H1 (cell line): ENCODE data around the gene ZNF683. TPM values are rescaled to one million over a fixed set of nuclear protein-coding genes. Genes with fewer than 3 reads are reported as not detected.

Source experiments
- CTCF ChIA-PET: fragments of 300-600 bp; sonication (Branson Sonifier 250); formaldehyde crosslinking; loops from one replicate; lab custom pipeline; 2021; ENCODE audit not compliant: partially characterized antibody; lab: Charles Lee
- POLR2A ChIA-PET: fragments of 300-600 bp; sonication (Branson Sonifier 250); formaldehyde crosslinking; loops from one replicate; lab custom pipeline; 2021; ENCODE audit warnings: inconsistent platforms; ENCODE audit not compliant: partially characterized antibody; lab: Charles Lee
- DNase-seq, 2 experiments: peaks; one replicate each; pipeline versions ENCODE4 v3.0.0 to v3.0.0-alpha.2; 2010 to 2022; ENCODE audit warnings: low spot score in 2 of 2, low read depth in 1 of 2, mixed read lengths in 1 of 2
- FAIRE-seq: peaks from 2 replicates; lab custom pipeline; 2011; peaks lifted over from hg19 to GRCh38; lab: Jason Lieb, UNC
- H2AFZ ChIP-seq: 2 replicates; pipeline ENCODE4 v1.8.1; 2012; ENCODE audit warnings: low read length, inconsistent platforms
- H2AK5ac ChIP-seq: 2 replicates; pipeline ENCODE4 v1.6.1; 2013; ENCODE audit warnings: low read depth, low read length
- H2BK120ac ChIP-seq: replicated peaks from 2 replicates; pipeline ENCODE3; 2013; ENCODE audit warnings: low read depth, low read length, inconsistent platforms
- H2BK12ac ChIP-seq: 2 replicates; pipeline ENCODE4 v1.6.1; 2013; ENCODE audit warnings: low read depth, low read length
- H2BK15ac ChIP-seq: 2 replicates; pipeline ENCODE4 v1.6.1; 2013; ENCODE audit warnings: low read length
- H2BK20ac ChIP-seq: 2 replicates; pipeline ENCODE4 v1.6.1; 2013; ENCODE audit warnings: low read length
- H2BK5ac ChIP-seq: 2 replicates; pipeline ENCODE4 v1.6.1; 2013; ENCODE audit warnings: low read depth, low read length
- H3K14ac ChIP-seq: 2 replicates; pipeline ENCODE4 v1.6.1; 2013; ENCODE audit warnings: inconsistent platforms; ENCODE audit not compliant: insufficient read length
- H3K18ac ChIP-seq: 2 replicates; pipeline ENCODE4 v1.6.1; 2013; ENCODE audit warnings: low read length; ENCODE audit errors: extremely low read depth
- H3K23ac ChIP-seq: 2 replicates; pipeline ENCODE4 v1.6.1; 2013; ENCODE audit warnings: inconsistent platforms; ENCODE audit not compliant: insufficient read length
- H3K23me2 ChIP-seq: 2 replicates; pipeline ENCODE4 v1.6.1; 2013; ENCODE audit warnings: low read depth, low read length
- H3K27ac ChIP-seq: 2 replicates; pipeline ENCODE4 v1.6.1; 2011; ENCODE audit warnings: low read depth, low read length, inconsistent platforms
- H3K27me3 ChIP-seq, 4 experiments: replicated peaks in 1 of 4; 1 replicate in 1 of 4; 2 replicates in 3 of 4; pipeline versions ENCODE4 v1.6.1 to v1.8.1; 2011 to 2013; ENCODE audit warnings: low read length in 3 of 4, mild to moderate bottlenecking in 3 of 4, inconsistent platforms in 2 of 4, mixed read lengths in 2 of 4, moderate library complexity in 1 of 4; ENCODE audit not compliant: control insufficient read depth in 3 of 4, insufficient read depth in 3 of 4; ENCODE audit errors: extremely low read depth in 1 of 4
- H3K36me3 ChIP-seq, 4 experiments: 2 replicates each; pipeline versions ENCODE4 v1.6.1 to v1.8.1; 2011 to 2013; ENCODE audit warnings: mild to moderate bottlenecking in 4 of 4, low read length in 3 of 4, moderate library complexity in 2 of 4, control low read depth in 1 of 4, inconsistent platforms in 1 of 4; ENCODE audit not compliant: insufficient read depth in 4 of 4, control insufficient read depth in 2 of 4
- H3K4ac ChIP-seq: replicated peaks from 2 replicates; pipeline ENCODE3; 2013; ENCODE audit warnings: low read length, low read depth, mixed read lengths, inconsistent platforms; ENCODE audit not compliant: insufficient read length
- H3K4me1 ChIP-seq, 4 experiments: replicated peaks in 1 of 4; 1 replicate in 1 of 4; 2 replicates in 3 of 4; pipeline versions ENCODE4 v1.6.1 to v1.8.1; 2011 to 2013; ENCODE audit warnings: low read length in 3 of 4, inconsistent platforms in 2 of 4, mixed read lengths in 1 of 4; ENCODE audit not compliant: insufficient read depth in 4 of 4, control insufficient read depth in 3 of 4
- H3K4me2 ChIP-seq, 2 experiments: 2 replicates each; pipeline versions ENCODE4 v1.6.1 to v1.8.1; 2011 to 2013; ENCODE audit warnings: low read depth in 2 of 2, low read length in 2 of 2, control low read depth in 1 of 2, inconsistent platforms in 1 of 2, mild to moderate bottlenecking in 1 of 2; ENCODE audit not compliant: insufficient read depth in 1 of 2
- H3K4me3 ChIP-seq, 4 experiments: fragments of 200-600, 300-600 bp in 1 of 4; sonication (generic), shearing (Covaris generic), sonication (Bioruptor Twin) in 1 of 4; 2 replicates each; pipeline versions ENCODE4 v1.5.1 to v1.8.1; 2011 to 2016; ENCODE audit warnings: low read length in 4 of 4, low read depth in 3 of 4, control low read depth in 2 of 4, inconsistent platforms in 2 of 4, mild to moderate bottlenecking in 2 of 4, mixed read lengths in 1 of 4, moderate library complexity in 1 of 4; ENCODE audit not compliant: insufficient read depth in 2 of 4; ENCODE audit errors: extremely low read depth in 1 of 4
- H3K56ac ChIP-seq: replicated peaks from 2 replicates; pipeline ENCODE3; 2013; ENCODE audit warnings: low read depth, mild to moderate bottlenecking, mixed read lengths, low read length, inconsistent platforms; ENCODE audit not compliant: insufficient read length
- H3K79me1 ChIP-seq: 2 replicates; pipeline ENCODE4 v1.6.1; 2013; ENCODE audit warnings: low read depth, low read length, control low read depth
- H3K79me2 ChIP-seq, 2 experiments: 2 replicates each; pipeline versions ENCODE4 v1.6.1 to v1.8.1; 2012 to 2013; ENCODE audit warnings: low read length in 2 of 2, mild to moderate bottlenecking in 2 of 2, inconsistent platforms in 1 of 2; ENCODE audit not compliant: insufficient read depth in 2 of 2, control insufficient read depth in 1 of 2
- H3K9ac ChIP-seq, 4 experiments: replicated peaks in 1 of 4; 1 replicate in 1 of 4; 2 replicates in 3 of 4; pipeline versions ENCODE4 v1.6.1 to v1.8.1; 2011 to 2013; ENCODE audit warnings: low read depth in 3 of 4, low read length in 3 of 4, control low read depth in 2 of 4, mild to moderate bottlenecking in 2 of 4, moderate library complexity in 2 of 4, inconsistent platforms in 1 of 4; ENCODE audit errors: extremely low read depth in 1 of 4
- H3K9me3 ChIP-seq, 2 experiments: 2 replicates each; pipeline versions ENCODE4 v1.6.1 to v1.8.1; 2012 to 2013; ENCODE audit warnings: mild to moderate bottlenecking in 2 of 2, moderate library complexity in 2 of 2, control low read depth in 1 of 2, inconsistent platforms in 1 of 2, low read depth in 1 of 2, low read length in 1 of 2, mixed read lengths in 1 of 2; ENCODE audit not compliant: insufficient read depth in 2 of 2
- H4K20me1 ChIP-seq, 2 experiments: replicated peaks in 1 of 2; 2 replicates each; pipeline versions ENCODE3 to v1.8.1; 2011 to 2013; ENCODE audit warnings: inconsistent platforms in 2 of 2, low read length in 2 of 2, mild to moderate bottlenecking in 1 of 2; ENCODE audit not compliant: insufficient read depth in 2 of 2, control insufficient read depth in 1 of 2
- H4K5ac ChIP-seq: 2 replicates; pipeline ENCODE4 v1.6.1; 2013; ENCODE audit warnings: low read length, low read depth, mixed read lengths, inconsistent platforms; ENCODE audit not compliant: insufficient read length
- H4K8ac ChIP-seq: 2 replicates; pipeline ENCODE4 v1.8.0; 2013; ENCODE audit warnings: mild to moderate bottlenecking, moderate library complexity, low read length, inconsistent platforms; ENCODE audit not compliant: insufficient read depth; ENCODE audit errors: extremely low read depth
- H4K91ac ChIP-seq: replicated peaks from 2 replicates; pipeline ENCODE3; 2013; ENCODE audit warnings: low read length, mixed read lengths, inconsistent platforms; ENCODE audit not compliant: insufficient read length
- CEBPB ChIP-seq: IDR thresholded peaks from 2 replicates; pipeline ENCODE4 v1.6.1; 2012; ENCODE audit warnings: low read depth, low read length
- WGBS, 2 experiments: shearing (Covaris generic) in 1 of 2; methylation state at CpG; one replicate each; pipeline versions ENCODE4 v1.1.6 to v1.1.7; 2013 to 2015; ENCODE audit warnings: low lambda C conversion rate in 2 of 2, mixed read lengths in 2 of 2, inconsistent platforms in 1 of 2, low coverage in 1 of 2, missing lambda C conversion rate in 1 of 2; ENCODE audit not compliant: insufficient replicate concordance in 2 of 2, insufficient coverage in 1 of 2, insufficient read length in 1 of 2; ENCODE audit errors: extremely low coverage in 1 of 2, missing lambda C conversion rate in 1 of 2; 5-methylcytosine and 5-hydroxymethylcytosine counted together
- polyA plus RNA-seq, 7 experiments: library from polyadenylated mRNA; depleted of rRNA in 3 of 7; stranded (reverse) in 5 of 7; unstranded in 2 of 7; fragments of >200 nt in 5 of 7; fragments of 200-250 nt in 2 of 7; gene quantifications; 1 replicate in 5 of 7; 2 replicates in 1 of 7; 4 replicates in 1 of 7; pipeline versions ENCODE4 v1.2.1 to v1.2.3, GENCODE V29; 2011 to 2013; ENCODE audit warnings: missing spikeins in 2 of 7, mixed read lengths in 2 of 7
- total RNA-seq: library from RNA; stranded (reverse); fragmentation: NEBNext Ultra II Directional; extraction: Animal tissue kit (Norgen Biotek cat#: 25700); gene quantifications from 2 replicates; pipeline ENCODE4 v1.2.1, GENCODE V29; 2021

The ZNF683 gene
- total and polyA plus RNA-seq, 2 of the 8 experiments (the other 6 are each of a cell fraction or from before 2014, with no cell fraction given) = not detected

DNA sequence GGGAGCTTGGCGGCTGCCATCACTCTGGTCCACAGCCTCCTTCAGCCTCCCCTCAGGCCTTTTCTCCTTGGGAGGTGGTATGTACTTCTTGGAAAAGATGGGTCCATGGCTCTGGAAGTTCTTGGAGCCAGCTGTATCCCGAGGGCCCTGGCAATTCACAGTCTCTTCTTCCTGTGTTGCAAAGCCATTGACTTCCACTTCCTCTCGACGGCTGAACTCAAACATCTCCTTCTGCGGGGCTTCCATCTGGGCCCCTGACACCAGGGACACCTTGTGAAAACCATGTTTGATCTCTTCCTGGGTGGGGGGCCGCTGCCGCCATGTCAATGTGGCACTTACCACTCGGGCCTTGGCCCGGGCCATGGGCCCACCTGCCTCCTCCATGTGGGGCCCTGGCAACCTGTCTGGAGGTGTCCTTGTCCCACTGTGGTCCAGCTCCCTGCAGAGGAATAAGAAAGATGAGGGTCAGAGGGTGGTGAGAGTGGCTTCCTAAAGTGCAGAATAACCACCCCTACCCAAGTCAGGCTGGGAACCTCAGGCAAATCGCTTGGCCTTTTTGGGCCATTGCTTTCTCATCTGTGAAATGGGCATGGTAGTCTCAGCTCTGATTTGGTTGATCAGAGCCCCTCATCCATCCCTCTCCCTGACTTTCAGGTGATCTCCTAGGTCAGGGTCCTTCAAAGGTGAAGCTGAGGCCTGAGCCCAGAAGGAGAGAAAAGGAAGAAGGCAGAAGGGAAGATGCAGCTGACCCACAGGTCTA lies 26.1 kb downstream of the ZNF683 start:
- POLR2A ChIA-PET = interaction anchor here (0.9 to 6.3 kb wide), 5 partner anchors 9 to 66 kb away, joined by 3 to 44 read pairs (median 11); partner anchors contain the start of gene LIN28A
- no peak overlapping the region for H3K18ac ChIP-seq
- no peak overlapping the region for H4K91ac ChIP-seq
- 83% methylated on average over 10 of the region's 10 CpGs; no CpG with 5 or more reads in 1 of the 2 experiments for WGBS, 2 experiments
- no peak overlapping the region for H3K27ac ChIP-seq
- no peak overlapping the region for H3K56ac ChIP-seq
- TF ChIP-seq CEBPB = no peak
- no peak overlapping the region for H3K9ac ChIP-seq
- no peak overlapping the region for H2BK20ac ChIP-seq
- no peaks in the 10 kb centered on the region for H4K20me1 ChIP-seq
- no peak overlapping the region; the same call in 1 of the 2 replicates for H4K8ac ChIP-seq
- H2BK15ac ChIP-seq = no peak overlapping the region
- no peak overlapping the region for H3K4me3 ChIP-seq
- DNase-seq (no peak), FAIRE-seq (no peak)
- H3K36me3 ChIP-seq = no peaks in the 10 kb centered on the region
- H3K79me1 ChIP-seq = no peaks in the 10 kb centered on the region
- no peak overlapping the region for H4K5ac ChIP-seq
- H3K23ac ChIP-seq = no peak overlapping the region
- H2AK5ac ChIP-seq = no peak overlapping the region
- H3K4ac ChIP-seq = no peak overlapping the region
- no peak overlapping the region for H3K4me2 ChIP-seq
- H2BK120ac ChIP-seq = no peak overlapping the region
- no peaks in the 10 kb centered on the region for H3K79me2 ChIP-seq
- H3K4me1 ChIP-seq = peaks cover 5 to 15% (median 8%) of the 10 kb centered on the region in 4 experiments
- H2BK5ac ChIP-seq = no peak overlapping the region; the same call in 1 of the 2 replicates
- no peaks in the 10 kb centered on the region for H3K23me2 ChIP-seq
- H2BK12ac ChIP-seq = no peak overlapping the region
- no peaks in the 10 kb centered on the region for H3K27me3 ChIP-seq
- H3K9me3 ChIP-seq = no peaks in the 10 kb centered on the region
- CTCF ChIA-PET = interaction anchor here (0.6 to 6.6 kb wide), 16 partner anchors 8 to 71 kb away, joined by 3 to 52 read pairs (median 4); no protein-coding TSS in a partner anchor
- H2AFZ ChIP-seq = no peak overlapping the region
- no peak overlapping the region for H3K14ac ChIP-seq
